GM21423 (cell line): ENCODE measurements around the gene MMP8.
A peak's percentile ranks its signal among the peaks of the same experiment; 100 is the strongest.
"Not testable (repeated sequence)": the region's sequence is repeated elsewhere in the genome, so short reads cannot be mapped to it uniquely, and the experiment has no call there.

Source experiments
- ATAC-seq: cut with Tn5 transposase; IDR thresholded peaks from one replicate; pipeline ENCODE4 v1.9.1; 2021; ENCODE audit warnings: mild to moderate bottlenecking, moderate library complexity; ENCODE audit not compliant: unreplicated experiment

MMP8 gene

GRCh38 chr11:102724904-102725500 lies at the start of gene MMP8:
TSS of gene MMP8 (minus strand) at chr11:102724954. CDS start at chr11:102724855, 99 bp downstream.
- ATAC-seq, result no peak

GRCh38 chr11:102773386-102773785 lies 48.6 kb upstream of the MMP8 start:
- no peak for ATAC-seq

GRCh38 chr11:102771351-102771750 lies 46.6 kb upstream of the MMP8 start:
- no peak for ATAC-seq

- no peak for ATAC-seq
These were observed 45.4 kb upstream of the MMP8 start for GRCh38 chr11:102770191-102770590.

- ATAC-seq, result no peak
These were observed 43.0 kb upstream of the MMP8 start for GRCh38 chr11:102767800-102768199.

GRCh38 chr11:102763440-102763839 lies 38.7 kb upstream of the MMP8 start:
- no peak for ATAC-seq

GRCh38 chr11:102762361-102762767 lies 37.6 kb upstream of the MMP8 start:
- no peak for ATAC-seq

GRCh38 chr11:102761646-102762238 lies 37.0 kb upstream of the MMP8 start:
- ATAC-seq, result no peak

- no peak for ATAC-seq
These were observed 35.7 kb upstream of the MMP8 start for GRCh38 chr11:102760344-102761035.

- no peak for ATAC-seq
These were observed 33.2 kb upstream of the MMP8 start for GRCh38 chr11:102757823-102758549.

GRCh38 chr11:102753267-102753666 lies 28.5 kb upstream of the MMP8 start:
- no peak for ATAC-seq

- no peak for ATAC-seq
These were observed 26.9 kb upstream of the MMP8 start for GRCh38 chr11:102751673-102752072.

GRCh38 chr11:102749101-102749722 lies 24.5 kb upstream of the MMP8 start:
- ATAC-seq, result no peak

- not testable (repeated sequence) for ATAC-seq
These were observed 22.2 kb upstream of the MMP8 start for GRCh38 chr11:102746746-102747578.

- ATAC-seq, result no peak
These were observed 9.9 kb upstream of the MMP8 start for GRCh38 chr11:102734650-102735049.

- peak; percentile 82 for ATAC-seq
These were observed 8.6 kb upstream of the MMP8 start for GRCh38 chr11:102733232-102733875.

- ATAC-seq, result not testable (repeated sequence)
These were observed 6.2 kb upstream of the MMP8 start for GRCh38 chr11:102730944-102731343.

GRCh38 chr11:102729849-102730815 lies 5.4 kb upstream of the MMP8 start:
- no peak for ATAC-seq

GRCh38 chr11:102727890-102728289 lies 3.1 kb upstream of the MMP8 start:
- no peak for ATAC-seq
